Loucy (cell line): ENCODE results near the gene LOC128125822.

Source experiments
- H2AFZ ChIP-seq: fragments of 200-600 bp; sonication (generic); 2 replicates; pipeline ENCODE4 v1.6.0; 2016; ENCODE audit warnings: antibody characterized with exemption, mild to moderate bottlenecking, low read length, moderate library complexity
- H3F3A ChIP-seq: fragments of 200-600 bp; 2 replicates; pipeline ENCODE4 v1.6.0; 2016; ENCODE audit warnings: antibody characterized with exemption, low read depth, mild to moderate bottlenecking
- H3K27me3 ChIP-seq: fragments of 200-600 bp; sonication (generic); 2 replicates; pipeline ENCODE4 v1.6.1; 2014; ENCODE audit warnings: low read length, mild to moderate bottlenecking; ENCODE audit not compliant: insufficient read depth, poor library complexity, severe bottlenecking
- H3K36me3 ChIP-seq: fragments of 200-600 bp; sonication (generic); 2 replicates; pipeline ENCODE4 v1.6.1; 2016; ENCODE audit warnings: low read length; ENCODE audit not compliant: insufficient read depth
- H3K4me1 ChIP-seq: fragments of 200-600 bp; sonication (generic); 2 replicates; pipeline ENCODE4 v1.5.1; 2014; ENCODE audit warnings: low read length, mild to moderate bottlenecking; ENCODE audit not compliant: insufficient read depth, poor library complexity, severe bottlenecking
- H3K4me2 ChIP-seq: fragments of 200-600 bp; sonication (generic); 2 replicates; pipeline ENCODE4 v1.6.0; 2014; ENCODE audit warnings: antibody characterized with exemption, low read length, low read depth, mild to moderate bottlenecking; ENCODE audit not compliant: poor library complexity, severe bottlenecking
- H3K4me3 ChIP-seq: fragments of 200-600 bp; sonication (generic); 2 replicates; pipeline ENCODE4 v1.5.1; 2014; ENCODE audit warnings: low read length, mild to moderate bottlenecking, mixed read lengths; ENCODE audit not compliant: poor library complexity, severe bottlenecking
- H3K79me2 ChIP-seq: fragments of 200-600 bp; sonication (generic); 2 replicates; pipeline ENCODE4 v1.6.1; 2014; ENCODE audit warnings: low read length; ENCODE audit not compliant: insufficient read depth
- H3K9ac ChIP-seq: fragments of 200-600 bp; sonication (generic); 2 replicates; pipeline ENCODE4 v1.6.0; 2014; ENCODE audit warnings: mild to moderate bottlenecking, low read depth, low read length, moderate library complexity; ENCODE audit not compliant: poor library complexity, severe bottlenecking
- H3K9me2 ChIP-seq: fragments of 200-600 bp; sonication (generic); replicated peaks from 2 replicates; pipeline ENCODE4 v1.6.1; 2016; ENCODE audit warnings: low read depth, low read length, mixed read lengths
- H3K9me3 ChIP-seq: fragments of 200-600 bp; sonication (generic); 2 replicates; pipeline ENCODE4 v1.6.1; 2014; ENCODE audit warnings: mild to moderate bottlenecking, antibody characterized with exemption, low read length, low read depth; ENCODE audit not compliant: insufficient read depth
- H4K20me1 ChIP-seq: fragments of 200-600 bp; sonication (generic); 2 replicates; pipeline ENCODE4 v1.6.0; 2014; ENCODE audit warnings: antibody characterized with exemption, low read length, mild to moderate bottlenecking; ENCODE audit not compliant: insufficient read depth, poor library complexity, severe bottlenecking
- CTCF ChIP-seq: fragments of 200-600 bp; sonication (generic); conservative IDR thresholded peaks from 2 replicates; pipeline ENCODE4 v1.5.1; 2014; ENCODE audit warnings: mild to moderate bottlenecking, antibody characterized with exemption, low read length
- EZH2phosphoT487 ChIP-seq: fragments of 200-600 bp; IDR thresholded peaks from 2 replicates; pipeline ENCODE4 v1.6.1; 2018; ENCODE audit warnings: antibody characterized with exemption, mild to moderate bottlenecking, moderate library complexity, borderline replicate concordance

LOC128125822 gene

GRCh38 chr6:63599243-63599642, 27.0 kb downstream of the LOC128125822 start:
- H3K9me2 ChIP-seq = no peaks in the 10 kb centered on the region
- H3K4me1 ChIP-seq = peaks cover 8% of the 10 kb centered on the region
- H3K4me2 ChIP-seq = peak overlapping the region; percentile 78
- no peaks in the 10 kb centered on the region for H3K36me3 ChIP-seq
- H3K4me3 ChIP-seq = peak overlapping the region; percentile 72
- no peaks in the 10 kb centered on the region for H3K9me3 ChIP-seq
- no peaks in the 10 kb centered on the region for H3K27me3 ChIP-seq
- no peaks in the 10 kb centered on the region for H3F3A ChIP-seq
- H3K9ac ChIP-seq = no peak overlapping the region
- no peaks in the 10 kb centered on the region for H3K79me2 ChIP-seq
- H4K20me1 ChIP-seq = no peaks in the 10 kb centered on the region
- peak overlapping the region; percentile 92 for H2AFZ ChIP-seq
- TF ChIP-seq CTCF = no peak
- TF ChIP-seq EZH2phosphoT487 = no peak

DNA sequence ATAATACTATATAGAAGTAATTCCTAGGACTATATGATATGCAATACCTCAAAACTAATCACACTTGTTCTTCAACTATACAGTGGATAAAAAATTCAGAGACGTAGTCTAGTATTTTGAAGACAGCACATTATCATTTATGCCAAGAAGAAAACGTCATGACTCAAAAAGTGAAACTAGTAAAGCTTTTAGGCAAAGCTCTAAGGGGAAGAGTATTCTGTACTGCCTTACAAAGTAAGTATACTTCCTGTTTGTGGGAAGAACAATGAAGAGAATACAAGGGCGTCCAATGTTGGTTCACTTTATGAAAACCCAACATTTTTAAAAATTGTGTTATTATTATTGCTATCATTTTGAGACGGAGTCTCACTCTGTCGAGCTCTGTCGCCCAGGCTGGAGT, 27.9 kb downstream of the LOC128125822 start:
- H3K4me3 ChIP-seq = no peak overlapping the region
- TF ChIP-seq EZH2phosphoT487 (no peak), CTCF (no peak)
- no peaks in the 10 kb centered on the region for H3K9me2 ChIP-seq
- no peak overlapping the region for H3K4me2 ChIP-seq
- H3K27me3 ChIP-seq = no peaks in the 10 kb centered on the region
- no peaks in the 10 kb centered on the region for H3F3A ChIP-seq
- no peaks in the 10 kb centered on the region for H3K9me3 ChIP-seq
- H4K20me1 ChIP-seq = no peaks in the 10 kb centered on the region
- H2AFZ ChIP-seq = peak overlapping the region; percentile 66; the same call in 1 of the 2 replicates
- peaks cover 8% of the 10 kb centered on the region for H3K4me1 ChIP-seq
- no peaks in the 10 kb centered on the region for H3K79me2 ChIP-seq
- no peaks in the 10 kb centered on the region for H3K36me3 ChIP-seq
- H3K9ac ChIP-seq = no peak overlapping the region

DNA sequence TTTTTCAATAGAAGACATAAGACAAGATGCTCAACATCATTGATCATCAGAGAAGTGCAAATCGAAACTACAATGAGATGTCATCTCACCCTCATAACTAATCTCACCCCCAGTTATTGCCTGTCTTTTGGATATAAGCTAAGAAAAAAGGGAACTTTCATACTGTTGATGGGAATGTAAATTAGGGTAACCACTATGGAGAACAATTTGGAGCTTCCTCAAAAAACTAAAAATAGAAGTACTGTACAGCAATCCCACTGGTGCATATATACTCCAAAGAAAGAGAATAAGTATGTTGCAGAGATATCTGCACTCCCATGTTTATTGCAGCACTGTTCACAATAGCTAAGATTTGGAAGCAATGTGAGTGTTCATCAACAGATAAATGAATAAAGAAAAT, 37.0 kb downstream of the LOC128125822 start:
- H3K9me2 ChIP-seq = no peaks in the 10 kb centered on the region
- H3K4me3 ChIP-seq = no peak overlapping the region
- H3K9me3 ChIP-seq = no peaks in the 10 kb centered on the region
- H3K4me2 ChIP-seq = no peak overlapping the region
- no peaks in the 10 kb centered on the region for H3K4me1 ChIP-seq
- no peaks in the 10 kb centered on the region for H3K27me3 ChIP-seq
- no peak for TF ChIP-seq EZH2phosphoT487
- no peak for TF ChIP-seq CTCF
- no peaks in the 10 kb centered on the region for H3F3A ChIP-seq
- H3K9ac ChIP-seq = no peak overlapping the region
- no peak overlapping the region for H2AFZ ChIP-seq
- H3K79me2 ChIP-seq = no peaks in the 10 kb centered on the region
- no peaks in the 10 kb centered on the region for H4K20me1 ChIP-seq
- H3K36me3 ChIP-seq = no peaks in the 10 kb centered on the region
